ENCODE results near the gene ACOT11. TPM values are rescaled to one million over a fixed set of nuclear protein-coding genes. Genes with fewer than 3 reads are reported as not detected.

The ACOT11 gene
- total and polyA plus RNA-seq, 2 of the 13 experiments (the other 11 are each of a cell fraction or from before 2014, with no cell fraction given), result 2.6 to 3.3 TPM

GRCh38 chr1:54649130-54649898 is 101.3 kb downstream of the ACOT11 start (continued):
- TF ChIP-seq MAZ (IDR thresholded peaks at IDR 0.05; ENCODE audit: borderline replicate concordance, low read depth, low read length) (no peak), MAZ (CRISPR knock-in tag; IDR thresholded peaks at IDR 0.05; ENCODE audit: low read depth) (peak; percentile 45; the same call in 1 of the 2 replicates), PHF21A (CRISPR knock-in tag; IDR thresholded peaks at IDR 0.05) (peak; percentile 74), NCOA2 (CRISPR knock-in tag; IDR thresholded peaks at IDR 0.05) (peak; percentile 62; the same call in 1 of the 2 replicates), MAX (IDR thresholded peaks at IDR 0.05) (no peak), SP5 (CRISPR knock-in tag; IDR thresholded peaks at IDR 0.05; ENCODE audit: borderline replicate concordance, low read depth) (peak; percentile 87), GABPB1 (CRISPR knock-in tag; IDR thresholded peaks at IDR 0.05) (no peak), ZHX1 (CRISPR knock-in tag; IDR thresholded peaks at IDR 0.05; ENCODE audit: low read depth) (0 out of 2 replicates have a peak, but pooled peaks have one; percentile 51), ZNF549 (CRISPR knock-in tag; IDR thresholded peaks at IDR 0.05) (no peak), UBTF (CRISPR knock-in tag; IDR thresholded peaks at IDR 0.05) (no peak), ZNF3 (CRISPR knock-in tag; IDR thresholded peaks at IDR 0.05) (no peak), ZKSCAN8 (CRISPR knock-in tag; IDR thresholded peaks at IDR 0.05; ENCODE audit: borderline replicate concordance) (no peak), ZNF780A (CRISPR knock-in tag; IDR thresholded peaks at IDR 0.05) (no peak), CREM (IDR thresholded peaks at IDR 0.05) (peak; percentile 42; the same call in 1 of the 2 replicates), CREM (CRISPR knock-in tag; IDR thresholded peaks at IDR 0.05) (no peak), ZNF260 (CRISPR knock-in tag; IDR thresholded peaks at IDR 0.05; ENCODE audit: borderline replicate concordance, low read depth) (no peak), FOXP1 (IDR thresholded peaks at IDR 0.05) (no peak), FOXP1 (CRISPR knock-in tag; IDR thresholded peaks at IDR 0.05) (peak; percentile 50; the same call in 1 of the 2 replicates), SAFB2 (CRISPR knock-in tag; IDR thresholded peaks at IDR 0.05; ENCODE audit: borderline replicate concordance, low read depth) (no peak), ZNF740 (CRISPR knock-in tag; IDR thresholded peaks at IDR 0.05) (no peak), PRDM4 (CRISPR knock-in tag; IDR thresholded peaks at IDR 0.05; ENCODE audit: borderline replicate concordance) (no peak), ZNF264 (CRISPR knock-in tag; IDR thresholded peaks at IDR 0.05) (0 out of 2 replicates have a peak, but pooled peaks have one; percentile 20)

All from HepG2 (cell line).